GM23248 (cell line): ENCODE measurements around the gene DNPH1.

Source experiments
- EZH2 ChIP-seq: fragments of 200-600 bp; sonication (generic); IDR thresholded peaks from 2 replicates; pipeline ENCODE4 v1.6.1; 2018; ENCODE audit warnings: antibody characterized with exemption, mild to moderate bottlenecking; ENCODE audit not compliant: insufficient read depth, poor library complexity, severe bottlenecking
- EZH2phosphoT487 ChIP-seq: fragments of 200-600 bp; sonication (generic); IDR thresholded peaks from 2 replicates; pipeline ENCODE4 v1.6.1; 2018; ENCODE audit warnings: antibody characterized with exemption, moderate library complexity, mild to moderate bottlenecking, low read depth; ENCODE audit not compliant: insufficient read depth

- TF ChIP-seq EZH2phosphoT487 (no peak), EZH2 (no peak)
These were observed 36.4 kb downstream of the DNPH1 start for GRCh38 chr6:43192911-43193310.
